Uterus (tissue), 4 donors: ENCODE data around the gene CHRND. TPM values are rescaled to one million over a fixed set of nuclear protein-coding genes. Genes with fewer than 3 reads are reported as not detected.

Experiments used
- DNase-seq, 2 donors: peaks; one replicate each; pipeline ENCODE4 v3.0.0-alpha.2; 2019 to 2020
- H3K27ac ChIP-seq, 2 donors: fragments of 200-600 bp; sonication (generic); 1 replicate in 1 of 2; 2 replicates in 1 of 2; pipeline ENCODE4 v1.5.1; 2016 to 2018
- H3K27me3 ChIP-seq, 2 donors: fragments of 200-600 bp; sonication (generic); one replicate each; pipeline ENCODE4 v1.5.1; 2018 to 2019; ENCODE audit warnings: control low read depth in 1 of 2
- H3K36me3 ChIP-seq, 2 donors: fragments of 200-600 bp; sonication (generic); one replicate each; pipeline ENCODE4 v1.5.1; 2019; ENCODE audit warnings: control low read depth in 1 of 2
- H3K4me1 ChIP-seq, 2 donors: fragments of 200-600 bp; sonication (generic); one replicate each; pipeline ENCODE4 v1.5.1; 2018 to 2019; ENCODE audit warnings: control low read depth in 1 of 2
- H3K4me3 ChIP-seq, 2 donors: fragments of 200-600 bp; sonication (generic); 1 replicate in 1 of 2; 2 replicates in 1 of 2; pipeline ENCODE4 v1.5.1; 2018 to 2019; ENCODE audit warnings: mild to moderate bottlenecking in 1 of 2
- H3K9me3 ChIP-seq, 2 donors: fragments of 200-600 bp; sonication (generic); one replicate each; pipeline ENCODE4 v1.5.1; 2019; ENCODE audit warnings: control low read depth in 1 of 2
- POLR2A ChIP-seq, 2 donors: fragments of 450-650 bp; IDR thresholded peaks; one replicate each; pipeline ENCODE4 v1.6.1; 2016; ENCODE audit warnings: antibody characterized with exemption in 2 of 2, mild to moderate bottlenecking in 1 of 2, moderate library complexity in 1 of 2
- intact Hi-C: fragments of 100-400 bp; cut with DNase I; formaldehyde crosslinking; loops from one replicate; pipeline ENCODE4 v1.15.1; 2023; ENCODE audit warnings: low total_unique reads
- total RNA-seq, 4 donors: library from RNA; depleted of rRNA in 3 of 4; stranded (reverse); fragments of >200 nt in 3 of 4; gene quantifications; one replicate each; pipeline versions ENCODE4 v1.1.0 to v1.2.4, GENCODE V29; 2014 to 2023
- TF ChIP-seq, protein P1 (sequence below), 4 experiments: fragments of 200-600 bp in 2 of 4; fragments of 450-650 bp in 2 of 4; sonication (generic) in 2 of 4; IDR thresholded peaks; one replicate each; pipeline ENCODE4 v1.5.1; 2016 to 2019; ENCODE audit warnings: antibody characterized with exemption in 4 of 4, mild to moderate bottlenecking in 2 of 4, moderate library complexity in 1 of 4
- donor health status: DM: yes; HTN: yes; CAD: no.

The CHRND gene
- total RNA-seq, 4 donors from 2014 or later: not detected

DNA sequence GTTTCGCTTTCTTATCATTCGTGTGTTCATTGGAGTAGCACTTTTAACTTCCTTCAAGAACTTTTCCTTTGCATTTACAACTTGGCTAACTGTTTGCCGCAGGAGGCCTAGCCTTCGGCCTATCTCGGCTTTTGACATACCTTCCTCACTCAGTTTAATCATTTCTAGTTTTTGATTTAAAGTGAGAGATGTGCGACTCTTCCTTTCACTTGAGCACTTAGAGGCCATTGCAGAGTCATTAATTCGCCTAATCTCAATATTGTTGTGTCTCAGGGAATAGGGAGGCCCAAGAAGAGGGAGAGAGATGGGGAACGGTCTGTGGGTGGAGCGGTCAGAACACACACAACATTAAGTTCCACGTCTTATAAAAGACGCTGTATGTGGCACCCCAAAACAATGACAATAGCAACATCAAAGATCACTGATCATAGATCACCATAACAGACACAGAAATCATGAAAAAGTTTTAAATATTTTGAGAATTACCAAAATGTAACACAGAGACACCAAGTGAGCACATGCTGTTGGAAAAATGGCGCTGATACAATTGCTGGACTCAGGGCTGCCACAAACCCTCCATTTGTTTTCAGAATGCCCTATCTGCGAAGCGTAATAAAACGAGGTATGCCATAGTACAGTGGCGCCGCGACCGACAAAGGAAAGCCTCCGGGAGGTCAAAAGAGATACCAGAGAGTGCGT is 23.8 kb downstream of the CHRND start:
- H3K9me3 ChIP-seq: no peaks in the 10 kb centered on the region
- H3K4me1 ChIP-seq: peaks cover 5 to 11% of the 10 kb centered on the region in 2 donors
- intact Hi-C loops: no loop called here
- TF ChIP-seq, protein P1, sequence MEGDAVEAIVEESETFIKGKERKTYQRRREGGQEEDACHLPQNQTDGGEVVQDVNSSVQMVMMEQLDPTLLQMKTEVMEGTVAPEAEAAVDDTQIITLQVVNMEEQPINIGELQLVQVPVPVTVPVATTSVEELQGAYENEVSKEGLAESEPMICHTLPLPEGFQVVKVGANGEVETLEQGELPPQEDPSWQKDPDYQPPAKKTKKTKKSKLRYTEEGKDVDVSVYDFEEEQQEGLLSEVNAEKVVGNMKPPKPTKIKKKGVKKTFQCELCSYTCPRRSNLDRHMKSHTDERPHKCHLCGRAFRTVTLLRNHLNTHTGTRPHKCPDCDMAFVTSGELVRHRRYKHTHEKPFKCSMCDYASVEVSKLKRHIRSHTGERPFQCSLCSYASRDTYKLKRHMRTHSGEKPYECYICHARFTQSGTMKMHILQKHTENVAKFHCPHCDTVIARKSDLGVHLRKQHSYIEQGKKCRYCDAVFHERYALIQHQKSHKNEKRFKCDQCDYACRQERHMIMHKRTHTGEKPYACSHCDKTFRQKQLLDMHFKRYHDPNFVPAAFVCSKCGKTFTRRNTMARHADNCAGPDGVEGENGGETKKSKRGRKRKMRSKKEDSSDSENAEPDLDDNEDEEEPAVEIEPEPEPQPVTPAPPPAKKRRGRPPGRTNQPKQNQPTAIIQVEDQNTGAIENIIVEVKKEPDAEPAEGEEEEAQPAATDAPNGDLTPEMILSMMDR (IDR thresholded peaks at IDR 0.05): no peak
- no peak for TF ChIP-seq POLR2A (IDR thresholded peaks at IDR 0.05)
- peak overlapping the region; percentile 93 to 95 for H3K27ac ChIP-seq
- H3K36me3 ChIP-seq: no peaks in the 10 kb centered on the region
- H3K4me3 ChIP-seq: peak overlapping the region; percentile 83 to 96
- no peaks in the 10 kb centered on the region for H3K27me3 ChIP-seq
- no peak for DNase-seq

DNA sequence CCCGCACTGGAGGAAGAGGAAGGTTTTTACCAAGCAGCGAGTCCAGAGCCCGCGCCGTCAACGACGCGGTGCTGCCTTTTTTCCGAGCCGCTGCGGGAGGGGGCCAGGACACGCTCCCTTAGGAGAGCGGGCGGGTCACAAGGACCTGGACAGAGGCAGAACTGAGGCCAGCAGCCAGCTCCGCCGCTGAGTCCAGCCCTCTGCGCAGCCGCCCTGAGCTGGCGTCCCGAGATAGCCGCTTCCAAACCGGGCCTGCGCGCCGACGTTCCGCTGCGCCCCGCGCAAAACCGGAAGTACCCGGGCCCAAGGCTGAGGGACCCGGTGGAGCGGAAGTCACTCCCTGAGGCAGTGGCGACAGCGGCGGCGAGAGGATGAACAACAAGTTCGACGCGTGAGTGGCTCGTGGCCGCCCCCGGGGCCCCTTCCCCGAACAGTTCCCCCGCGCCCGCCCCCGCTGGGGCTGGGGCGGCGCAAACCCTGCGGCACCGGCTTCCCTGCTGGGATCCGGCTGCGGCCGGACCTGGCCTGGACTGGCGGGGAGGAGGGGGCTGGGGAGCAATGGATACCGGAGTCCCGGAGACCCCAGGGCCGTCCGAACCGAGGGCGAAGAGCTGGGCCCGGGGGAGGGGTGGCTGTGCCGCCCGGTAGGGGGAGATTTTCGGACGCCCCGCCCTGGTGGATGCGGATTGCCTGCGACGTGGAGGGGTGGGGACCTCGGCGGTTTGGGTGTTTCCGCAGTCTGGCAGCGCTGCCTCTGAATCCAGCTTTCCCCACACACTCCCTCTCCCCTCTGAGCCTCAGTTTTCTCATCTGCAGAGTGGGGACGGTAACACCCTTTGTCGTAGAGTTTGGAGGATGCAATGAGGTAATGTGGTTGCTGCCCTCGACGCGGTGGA is 24.6 kb downstream of the CHRND start, which contains the start of the genes EIF4E2 and TIGD1:
Gene EIF4E2 (plus strand): TSS at position 336 of the 896 bp plus-strand sequence. CDS start 36 bp downstream, at position 372.
Gene TIGD1 (minus strand): TSS at position 204 of the 896 bp plus-strand sequence. CDS start 675 bp downstream, outside the sequence.
- no peaks in the 10 kb centered on the region for H3K27me3 ChIP-seq
- peaks cover 5 to 11% of the 10 kb centered on the region in 2 donors for H3K4me1 ChIP-seq
- no peaks in the 10 kb centered on the region for H3K36me3 ChIP-seq
- intact Hi-C loops: no loop called here
- H3K4me3 ChIP-seq: peak within 1 kb of the TSS; percentile 83 to 96
- peak; percentile 87 to 95 for DNase-seq
- peak within 1 kb of the TSS; percentile 93 to 95 for H3K27ac ChIP-seq
- H3K9me3 ChIP-seq: no peaks in the 10 kb centered on the region
- peak; percentile 77 to 78 for TF ChIP-seq POLR2A (IDR thresholded peaks at IDR 0.05)
- TF ChIP-seq, protein P1 (IDR thresholded peaks at IDR 0.05): peak; percentile 16 to 49 (median 32)

DNA sequence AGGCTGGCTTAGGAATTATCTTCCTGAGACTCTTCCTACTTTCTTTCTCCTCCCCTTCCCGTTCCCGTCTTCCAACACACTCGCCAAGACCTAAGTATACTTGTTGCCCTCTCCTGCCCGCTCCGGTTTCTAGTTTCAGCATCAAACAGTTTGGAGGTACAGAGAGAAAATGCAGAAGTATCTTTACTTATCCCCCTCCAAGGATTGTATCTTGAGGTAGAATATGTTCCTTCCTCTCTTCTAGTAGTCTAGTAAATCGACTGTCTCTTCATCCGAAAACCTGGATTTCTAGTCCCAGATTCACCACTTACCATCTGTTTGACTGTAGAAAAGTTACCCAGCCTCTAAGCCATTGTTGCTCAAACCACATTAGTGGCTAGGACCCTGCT is 25.3 kb downstream of the CHRND start:
- DNase-seq: no peak
- intact Hi-C loops: no loop called here
- H3K27ac ChIP-seq: peak overlapping the region; percentile 93 to 95
- peak overlapping the region; percentile 83 to 96 for H3K4me3 ChIP-seq
- peaks cover 5 to 11% of the 10 kb centered on the region in 2 donors for H3K4me1 ChIP-seq
- no peaks in the 10 kb centered on the region for H3K36me3 ChIP-seq
- H3K27me3 ChIP-seq: no peaks in the 10 kb centered on the region
- TF ChIP-seq POLR2A (IDR thresholded peaks at IDR 0.05): no peak
- TF ChIP-seq, protein P1 (IDR thresholded peaks at IDR 0.05): no peak
- no peaks in the 10 kb centered on the region for H3K9me3 ChIP-seq

DNA sequence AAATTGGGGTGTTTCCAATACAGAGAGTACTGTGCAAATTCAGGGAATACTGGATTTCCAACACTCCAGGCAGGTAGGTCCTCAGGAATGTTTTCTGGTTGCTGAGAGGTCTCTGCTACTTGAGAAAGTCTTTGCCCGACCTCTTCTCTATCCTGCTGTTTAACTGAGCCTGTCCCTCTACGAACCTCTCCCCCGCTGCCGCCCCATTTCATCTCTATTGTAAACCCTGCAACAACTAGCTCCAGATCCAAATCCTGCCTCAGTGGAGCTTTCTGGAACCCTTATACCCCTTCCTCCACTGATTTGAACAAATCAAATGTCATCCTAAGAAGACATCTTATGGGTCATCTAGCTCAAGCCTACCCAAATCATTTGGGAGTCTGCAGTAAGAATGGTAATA is 25.8 kb downstream of the CHRND start:
- Histone ChIP-seq H3K9me3 (no peaks in the 10 kb centered on the region), H3K27ac (peak overlapping the region in 1 of 2 donors; percentile 93), H3K4me1 (peaks cover 5 to 11% of the 10 kb centered on the region in 2 donors), H3K27me3 (no peaks in the 10 kb centered on the region), H3K4me3 (peak overlapping the region in 1 of 2 donors; percentile 96), H3K36me3 (no peaks in the 10 kb centered on the region)
- TF ChIP-seq, protein P1 (IDR thresholded peaks at IDR 0.05): no peak
- TF ChIP-seq POLR2A (IDR thresholded peaks at IDR 0.05): no peak
- DNase-seq: no peak
- intact Hi-C loops: no loop called here
